SIG-M5 (cell line): ENCODE measurements around the gene NUFIP1.
"Not testable (repeated sequence)": the region's sequence is repeated elsewhere in the genome, so short reads cannot be mapped to it uniquely, and the experiment has no call there.

Experiments
- DNase-seq: peaks from one replicate; lab custom pipeline; 2025; lab: John Stamatoyannopoulos, UW

Gene NUFIP1

GRCh38 chr13:44919104-44919804 lies 70.0 kb downstream of the NUFIP1 start:
- no peak for DNase-seq

- peak; percentile 45 for DNase-seq
Measured at GRCh38 chr13:44918326-44919103, 70.8 kb downstream of the NUFIP1 start.

- DNase-seq = peak; percentile 91
Measured at GRCh38 chr13:44917589-44918325, 71.5 kb downstream of the NUFIP1 start.

DNA sequence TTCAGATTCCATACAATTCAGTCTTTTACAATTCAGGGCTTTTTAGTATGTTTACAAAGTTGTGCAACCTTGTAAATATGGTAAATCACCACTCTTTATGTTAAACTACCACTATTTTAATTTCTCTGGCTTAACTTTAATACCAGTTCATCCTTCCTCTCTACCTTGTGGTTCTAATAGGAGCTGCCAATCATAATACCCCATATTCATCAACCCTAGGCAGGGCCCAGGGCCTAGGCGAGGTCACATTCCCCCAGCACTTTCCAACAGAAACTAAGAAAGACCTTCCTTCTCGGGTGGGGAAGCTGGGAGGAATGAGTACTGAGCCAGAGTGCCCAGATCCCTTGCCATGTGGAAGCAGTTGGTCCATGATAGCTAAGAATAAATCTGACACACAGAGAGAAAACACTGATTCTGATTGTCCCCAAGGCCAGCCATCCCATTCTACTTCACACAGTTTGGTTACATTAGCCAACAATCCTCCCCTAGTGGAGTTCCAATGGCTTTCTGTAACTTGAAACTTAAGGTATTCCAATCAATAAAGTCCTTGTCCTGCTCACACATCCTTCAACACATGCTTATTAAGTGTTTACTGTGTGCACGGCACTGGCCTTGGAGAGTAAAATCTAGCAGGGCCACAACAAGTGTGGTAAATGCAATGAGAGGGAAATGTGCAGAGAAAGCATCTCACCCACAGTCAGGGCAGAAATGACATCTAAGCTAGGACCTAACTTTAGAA lies 76.8 kb downstream of the NUFIP1 start:
- DNase-seq = no peak

DNA sequence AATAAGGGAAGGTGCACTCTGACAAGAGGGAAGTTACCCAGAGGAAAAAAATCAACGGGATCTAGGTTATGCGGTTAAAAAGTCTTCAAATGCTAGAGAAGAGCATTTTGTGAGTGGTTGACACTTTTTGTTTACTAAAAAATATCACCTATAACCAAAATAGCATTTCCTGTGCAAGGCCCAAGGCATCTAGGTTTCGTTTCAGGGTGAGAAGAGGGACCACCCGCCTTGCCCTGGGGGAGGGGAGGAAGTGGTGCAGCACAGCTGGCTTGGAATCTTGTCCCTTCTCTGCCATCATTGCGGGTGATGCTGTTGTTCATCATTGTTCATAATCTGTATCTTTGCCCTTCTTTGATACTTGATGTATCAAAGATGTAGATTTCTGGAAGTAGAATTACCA lies 80.6 kb downstream of the NUFIP1 start:
- no peak for DNase-seq

DNA sequence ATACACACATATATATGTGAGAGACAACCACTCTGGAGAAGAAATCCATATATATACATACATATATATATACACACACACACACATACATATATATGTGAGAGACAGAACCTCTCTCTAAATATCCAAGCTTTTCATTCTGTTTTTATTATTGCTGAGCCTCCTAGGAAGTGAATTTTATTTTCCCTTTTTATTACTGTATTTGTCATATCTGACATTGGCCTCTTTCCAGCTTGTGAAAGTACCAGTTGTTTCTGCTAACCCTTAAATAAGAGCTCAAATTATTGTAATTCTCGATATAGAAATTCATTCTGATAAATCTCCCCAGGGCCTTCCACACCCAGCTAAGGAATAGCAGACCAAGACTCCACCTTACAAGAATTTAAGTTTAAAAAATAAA lies 81.0 kb downstream of the NUFIP1 start:
- DNase-seq = no peak

DNA sequence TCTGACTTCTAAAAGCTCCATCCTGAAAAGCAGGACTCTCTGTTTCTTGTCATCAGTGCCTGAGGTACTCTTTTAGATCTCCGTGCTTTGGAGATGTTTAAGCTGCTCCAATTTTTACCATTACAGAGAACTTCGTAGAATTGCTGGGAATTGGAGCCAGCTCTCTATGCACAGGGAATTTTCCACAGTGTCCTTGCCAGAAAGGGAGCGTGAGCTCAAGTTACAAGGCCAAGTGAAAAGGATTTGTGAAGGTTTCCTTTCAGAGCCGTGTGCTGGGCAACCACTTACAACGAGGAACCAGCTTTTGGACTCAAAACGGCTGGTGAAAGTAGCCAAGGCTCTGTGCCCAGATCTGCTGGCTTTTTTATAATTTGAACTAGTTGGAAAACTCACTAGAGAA lies 82.6 kb downstream of the NUFIP1 start:
- no peak for DNase-seq

GRCh38 chr13:44906230-44906629 lies 83.0 kb downstream of the NUFIP1 start:
- no peak for DNase-seq

GRCh38 chr13:44905556-44905955 lies 83.7 kb downstream of the NUFIP1 start:
- no peak for DNase-seq

DNA sequence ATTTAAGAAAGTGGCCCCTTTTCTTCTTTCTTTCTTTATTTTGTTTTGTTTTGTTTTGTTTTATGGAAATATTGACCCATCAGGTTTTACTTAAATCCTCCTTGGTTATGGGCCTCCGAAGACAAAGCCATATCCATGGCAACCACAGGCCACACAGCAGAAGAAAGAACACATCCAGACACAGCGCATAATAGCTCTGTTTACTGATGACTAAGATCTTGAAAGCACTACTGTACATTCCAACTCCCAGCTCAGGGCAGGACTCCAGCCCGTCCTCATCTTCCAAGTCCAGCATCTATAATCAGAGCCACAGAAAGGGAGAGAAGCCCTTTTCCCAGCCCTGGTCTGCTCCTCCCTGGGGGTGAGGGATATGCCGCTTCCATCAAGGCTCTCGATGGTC lies 84.3 kb downstream of the NUFIP1 start:
- no peak for DNase-seq

DNA sequence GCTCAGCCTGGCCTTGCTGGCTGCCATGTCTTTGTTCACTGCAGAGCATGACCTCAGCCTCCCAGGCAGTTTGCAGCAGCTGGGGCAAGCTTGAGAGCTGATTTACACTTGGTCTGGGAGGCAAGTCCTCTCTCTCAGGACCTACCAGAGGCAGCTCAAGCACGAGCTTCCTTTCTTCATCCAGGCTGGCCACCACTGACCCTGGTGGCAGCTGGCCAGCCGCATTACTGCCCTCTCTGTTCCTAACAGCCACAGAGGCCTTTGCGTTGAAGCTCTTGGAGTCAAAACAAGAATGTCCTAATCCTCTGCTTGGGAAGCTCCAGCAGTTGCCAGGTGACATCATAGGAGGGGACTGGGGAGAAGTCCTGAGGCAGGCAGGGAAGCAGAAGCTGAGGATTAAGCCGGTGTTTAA lies 85.7 kb downstream of the NUFIP1 start:
- no peak for DNase-seq

- DNase-seq = no peak
Measured at GRCh38 chr13:44902738-44903137, 86.5 kb downstream of the NUFIP1 start.

GRCh38 chr13:44899967-44900366 lies 89.3 kb downstream of the NUFIP1 start:
- DNase-seq = no peak

GRCh38 chr13:44898308-44898707 lies 91.0 kb downstream of the NUFIP1 start:
- not testable (repeated sequence) for DNase-seq

GRCh38 chr13:44895953-44896335 lies 93.3 kb downstream of the NUFIP1 start:
- no peak for DNase-seq

GRCh38 chr13:44895264-44895952 lies 93.9 kb downstream of the NUFIP1 start:
- no peak for DNase-seq

DNA sequence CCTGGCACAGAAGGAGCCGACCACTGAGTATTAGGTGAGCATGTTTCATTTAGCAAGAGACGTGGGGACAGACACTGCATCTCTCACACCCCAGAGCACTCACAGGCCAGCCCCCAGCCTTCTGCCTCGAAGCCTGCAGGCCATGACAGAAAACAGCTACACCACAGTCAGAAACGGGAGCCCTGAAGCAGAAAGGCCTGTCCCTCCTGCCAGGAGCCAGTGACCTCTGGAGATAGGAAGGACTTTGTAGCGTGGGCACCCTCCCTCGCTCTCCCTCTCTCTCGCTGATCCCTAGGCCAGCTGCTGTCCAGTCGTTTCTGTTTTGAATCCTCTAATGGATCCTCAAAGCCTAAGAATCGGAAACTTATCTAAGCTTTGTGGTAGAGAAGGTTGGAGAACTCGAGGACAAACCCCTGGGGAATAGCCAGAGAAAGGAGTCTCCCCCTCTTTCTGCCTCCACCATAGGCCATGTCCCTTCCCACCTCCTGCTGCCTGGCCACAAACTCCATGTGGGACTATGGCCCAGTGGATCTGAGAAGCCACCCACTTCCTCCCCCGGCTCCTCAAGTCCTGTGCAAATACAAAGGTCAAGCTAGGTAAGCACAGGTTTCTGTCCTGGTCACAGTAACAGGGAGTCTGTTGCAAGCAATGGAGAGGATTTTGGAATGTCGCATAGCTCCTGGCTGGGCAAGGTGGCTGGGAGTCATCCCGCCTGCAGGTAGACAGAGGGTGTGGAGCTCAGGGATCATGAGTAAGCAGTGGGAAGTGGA lies 95.1 kb downstream of the NUFIP1 start:
- DNase-seq = no peak
